DOHH2 (cell line): ENCODE measurements around the gene LRRC8E.

ENCODE experiments used
- CTCF ChIP-seq: fragments of 200-600 bp; sonication (generic); IDR thresholded peaks from one replicate; pipeline ENCODE4 v1.5.1; 2014; ENCODE audit warnings: antibody characterized with exemption, mild to moderate bottlenecking, low read depth, low read length; ENCODE audit not compliant: poor library complexity, severe bottlenecking
- EZH2phosphoT487 ChIP-seq: fragments of 200-600 bp; sonication (generic); IDR thresholded peaks from 2 replicates; pipeline ENCODE4 v1.6.1; 2017; ENCODE audit warnings: borderline replicate concordance, mild to moderate bottlenecking, antibody characterized with exemption, low read length, moderate library complexity, mixed read lengths

GRCh38 chr19:7842661-7843294 is 45.5 kb upstream of the LRRC8E start:
- no peak for TF ChIP-seq CTCF
- TF ChIP-seq EZH2phosphoT487, result no peak
